GM19455 (cell line): ENCODE data around the gene DTWD2.
A peak's percentile ranks its signal among the peaks of the same experiment; 100 is the strongest.
"Not testable (repeated sequence)": the region's sequence is repeated elsewhere in the genome, so short reads cannot be mapped to it uniquely, and the experiment has no call there.

Experiments used
- ATAC-seq: cut with Tn5 transposase; IDR thresholded peaks from one replicate; pipeline ENCODE4 v1.9.1; 2021; ENCODE audit not compliant: unreplicated experiment

DTWD2 gene

GRCh38 chr5:118882666-118883065, 105.7 kb downstream of the DTWD2 start:
- no peak for ATAC-seq

GRCh38 chr5:118876852-118877251, 111.5 kb downstream of the DTWD2 start:
- ATAC-seq: not testable (repeated sequence)

DNA sequence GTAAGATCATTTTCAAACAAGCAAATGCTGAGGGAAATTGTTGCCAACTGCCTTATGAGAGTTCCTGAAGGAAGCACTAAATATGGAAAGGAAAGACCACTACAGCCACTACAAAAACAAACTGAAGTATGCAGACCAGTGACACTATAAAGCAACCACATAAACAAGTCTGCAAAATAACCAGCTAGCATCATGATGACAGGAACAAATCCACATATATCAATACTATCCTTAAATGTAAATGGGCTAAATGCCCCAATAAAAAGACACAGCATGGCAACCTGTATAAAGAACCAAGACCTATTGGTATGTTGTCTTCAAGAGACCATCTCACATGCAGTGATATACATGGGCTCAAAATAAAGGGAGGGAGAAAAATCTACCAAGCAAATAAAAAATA, 113.2 kb downstream of the DTWD2 start:
- ATAC-seq: no peak

GRCh38 chr5:118873417-118873816, 114.9 kb downstream of the DTWD2 start:
- ATAC-seq: no peak

- no peak for ATAC-seq
Measured at GRCh38 chr5:118863345-118863744, 125.0 kb downstream of the DTWD2 start.

GRCh38 chr5:118862596-118862995, 125.8 kb downstream of the DTWD2 start:
- ATAC-seq: no peak

GRCh38 chr5:118857700-118858099, 130.6 kb downstream of the DTWD2 start:
- no peak for ATAC-seq

- ATAC-seq: no peak
Measured at GRCh38 chr5:118854819-118855218, 133.5 kb downstream of the DTWD2 start.

GRCh38 chr5:118851785-118852184, 136.6 kb downstream of the DTWD2 start:
- ATAC-seq: not testable (repeated sequence)

DNA sequence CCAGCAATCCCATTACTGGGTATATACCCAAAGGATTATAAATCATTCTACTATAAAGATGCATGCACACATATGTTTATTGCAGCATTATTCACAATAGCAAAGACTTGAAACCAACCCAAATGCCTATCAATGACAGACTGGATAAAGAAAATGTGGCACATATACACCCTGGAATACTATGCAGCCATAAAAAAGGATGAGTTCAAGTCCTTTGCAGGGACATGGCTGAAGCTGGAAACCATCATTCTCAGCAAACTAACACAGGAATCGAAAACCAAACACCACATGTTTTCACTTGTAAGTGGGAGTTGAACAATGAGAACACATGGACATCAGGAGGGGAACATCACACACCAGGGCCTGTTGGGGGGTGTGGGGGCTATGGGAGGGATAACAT, 138.8 kb downstream of the DTWD2 start:
- ATAC-seq: not testable (repeated sequence)

DNA sequence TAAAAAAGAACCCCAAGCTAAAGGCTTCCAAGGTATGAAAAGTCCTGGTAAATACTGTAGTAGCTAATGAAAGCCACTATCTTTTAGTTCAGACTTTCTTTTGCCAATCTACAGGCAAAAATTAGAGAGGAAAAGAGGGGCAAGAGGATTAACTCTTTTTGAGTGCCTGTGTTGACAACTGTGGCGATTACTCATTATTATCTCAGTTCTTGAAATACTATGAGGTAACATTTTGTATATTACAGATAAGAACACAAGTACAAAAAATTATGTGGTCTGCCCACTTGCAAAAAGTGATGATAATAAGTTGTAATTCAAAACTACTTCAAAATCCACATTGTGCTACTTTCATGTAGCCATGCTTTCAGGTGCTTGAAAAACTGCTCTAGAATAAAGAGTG, 144.0 kb downstream of the DTWD2 start:
- ATAC-seq: no peak

DNA sequence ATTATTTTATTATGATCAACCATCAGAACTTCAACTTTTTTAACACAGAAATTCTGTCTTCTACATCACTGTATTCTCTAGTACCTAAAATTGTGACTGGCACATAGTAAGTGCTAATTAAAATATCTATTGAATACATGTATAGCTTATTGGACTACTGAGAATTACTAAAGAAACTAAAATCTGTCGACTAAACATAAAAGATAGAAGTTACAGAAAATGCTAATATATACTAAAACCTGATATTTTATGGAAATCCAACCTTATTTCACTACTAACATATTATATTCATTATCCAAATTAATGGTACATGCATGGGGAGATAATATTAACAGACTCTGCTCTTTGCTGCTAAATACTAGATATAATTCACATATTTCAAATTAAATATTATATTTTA, 153.6 kb downstream of the DTWD2 start:
- no peak for ATAC-seq

GRCh38 chr5:118832974-118833373, 155.4 kb downstream of the DTWD2 start:
- ATAC-seq: no peak

DNA sequence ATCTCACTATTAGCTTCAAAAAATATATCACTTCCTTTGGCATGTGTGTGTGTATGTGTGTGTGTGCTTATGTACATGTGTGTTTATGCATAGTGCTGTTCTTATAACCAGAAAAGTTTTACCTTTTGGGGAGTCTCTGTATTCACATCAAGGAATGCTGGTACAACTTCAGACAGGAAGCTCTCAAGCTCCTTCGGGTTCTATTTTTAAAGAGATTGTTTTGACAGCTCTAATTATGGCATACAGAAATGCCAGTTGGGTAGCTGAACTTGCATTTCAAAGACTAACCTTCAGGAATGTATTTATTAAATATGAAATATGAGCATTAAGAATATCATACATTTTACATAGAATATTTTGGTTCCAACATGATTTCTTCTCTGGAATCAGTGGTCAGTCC, 163.1 kb downstream of the DTWD2 start:
- ATAC-seq: no peak

DNA sequence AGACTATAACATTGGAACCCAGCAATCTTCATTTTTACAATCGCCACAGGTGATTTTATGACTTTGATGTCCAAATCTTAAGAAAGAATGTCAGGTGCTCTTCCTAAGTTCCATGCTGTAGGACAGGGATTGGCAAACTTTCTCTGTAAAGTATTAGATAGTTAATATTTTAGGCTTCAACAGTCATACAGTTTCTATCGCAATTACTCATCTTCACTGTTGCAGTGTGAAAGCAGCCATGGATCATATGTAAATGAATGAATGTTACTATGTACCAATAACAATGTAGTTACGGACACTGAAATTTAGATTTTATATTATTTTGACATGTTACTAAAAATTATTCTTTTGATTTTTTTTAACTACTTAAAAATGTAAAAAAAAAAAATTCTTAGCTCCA, 169.7 kb downstream of the DTWD2 start:
- ATAC-seq: peak; percentile 60

GRCh38 chr5:118808441-118808840, 179.9 kb downstream of the DTWD2 start:
- ATAC-seq: no peak

DNA sequence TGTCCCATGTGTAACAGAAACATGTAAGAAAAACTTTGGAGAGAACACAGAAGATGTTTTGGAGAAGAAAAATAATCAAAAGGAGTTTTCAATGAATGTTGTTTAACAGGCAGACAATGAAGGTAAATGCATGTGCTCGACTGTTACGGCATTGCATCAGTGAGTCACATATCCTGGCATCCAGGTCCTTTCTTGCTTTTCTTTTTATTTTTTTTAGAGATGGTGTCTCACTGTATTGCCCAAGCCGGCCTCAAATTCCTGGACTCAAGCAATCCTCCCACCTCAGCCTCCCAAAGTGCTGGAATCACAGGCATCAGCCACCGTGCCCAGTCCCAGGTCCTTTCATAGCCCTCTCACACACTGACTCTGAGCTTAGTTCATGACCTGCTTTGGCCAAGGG, 181.8 kb downstream of the DTWD2 start:
- no peak for ATAC-seq

DNA sequence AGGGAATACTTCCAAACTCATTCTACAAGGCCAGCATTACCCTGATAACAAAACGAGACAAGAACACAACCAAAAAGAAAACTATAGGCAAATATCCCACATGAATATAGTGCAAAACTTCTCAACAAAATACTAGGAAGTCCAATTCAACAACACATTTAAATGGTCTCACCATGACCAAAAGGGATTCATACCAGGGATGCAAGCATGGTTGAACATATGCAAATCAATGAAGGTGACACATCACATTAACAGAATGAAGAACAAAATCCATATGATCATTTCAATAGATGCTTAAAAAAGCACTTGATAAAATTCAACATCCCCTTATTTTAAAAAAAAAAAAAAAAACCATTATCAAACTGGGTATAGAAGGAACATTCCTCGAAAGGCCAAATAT, 186.0 kb downstream of the DTWD2 start:
- no peak for ATAC-seq

DNA sequence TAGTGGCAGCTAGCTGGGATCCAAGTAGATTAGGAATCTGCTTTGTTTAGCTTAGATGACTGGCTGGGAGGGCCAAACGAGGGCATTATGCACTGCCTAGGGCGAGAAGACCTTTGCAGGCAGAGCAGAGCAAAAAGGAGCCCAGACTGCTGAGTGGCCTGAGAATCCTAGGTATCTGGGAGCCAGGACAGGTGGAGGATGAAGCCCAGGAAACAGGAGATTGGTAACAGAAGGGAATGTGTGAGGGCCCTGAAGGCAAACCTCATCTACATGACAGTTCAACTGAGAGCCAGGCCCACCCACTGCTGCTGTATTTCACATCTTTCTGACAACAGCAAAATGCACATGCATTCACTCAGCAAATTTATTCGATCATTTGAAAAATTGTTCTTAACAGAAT, 192.3 kb downstream of the DTWD2 start:
- no peak for ATAC-seq

- ATAC-seq: no peak
Measured at GRCh38 chr5:118794281-118794680, 194.1 kb downstream of the DTWD2 start.

DNA sequence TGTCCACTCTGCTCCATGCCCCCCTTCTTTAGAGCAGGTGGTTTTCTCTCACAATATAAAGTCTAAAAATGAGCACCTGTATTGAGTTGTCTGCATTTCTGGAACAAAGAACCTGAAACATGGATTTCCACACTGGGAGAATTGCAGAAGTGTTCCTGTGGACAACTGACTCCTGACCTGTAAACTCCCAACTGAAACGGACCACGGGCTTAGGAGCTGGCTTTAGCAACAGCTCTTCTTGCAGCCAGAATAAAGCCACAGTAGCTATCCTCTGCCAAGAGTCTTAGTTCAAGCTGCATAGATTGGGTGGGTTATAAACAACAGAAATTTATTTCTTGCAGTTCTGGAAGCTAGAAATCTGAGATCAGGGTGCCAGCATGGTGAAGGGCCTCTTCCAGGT, 194.7 kb downstream of the DTWD2 start:
- ATAC-seq: no peak

- no peak for ATAC-seq
Measured at GRCh38 chr5:118793091-118793490, 195.3 kb downstream of the DTWD2 start.

GRCh38 chr5:118791926-118792734, 196.2 kb downstream of the DTWD2 start:
- peak; percentile 99 for ATAC-seq
